Astrocyte (in vitro differentiated cells and primary cell): Measurements from ENCODE around the gene BBS12. TPM values are rescaled to one million over a fixed set of nuclear protein-coding genes. Genes with fewer than 3 reads are reported as not detected.
A peak's percentile ranks its signal among the peaks of the same experiment; 100 is the strongest.

Source experiments
- DNase-seq: peaks from one replicate; pipeline ENCODE4 v3.0.0-alpha.2; 2010; ENCODE audit warnings: low read depth
- FAIRE-seq: peaks from 2 replicates; lab custom pipeline; 2011; peaks lifted over from hg19 to GRCh38; lab: Jason Lieb, UNC
- H2AFZ ChIP-seq: 2 replicates; pipeline ENCODE4 v1.6.0; 2012; ENCODE audit warnings: low read depth, low read length, inconsistent platforms
- H3K27ac ChIP-seq: 2 replicates; pipeline ENCODE4 v1.5.1; 2011; ENCODE audit warnings: low read depth, low read length, inconsistent platforms
- H3K27me3 ChIP-seq: 2 replicates; pipeline ENCODE4 v1.6.0; 2011; ENCODE audit warnings: low read length, inconsistent platforms; ENCODE audit not compliant: insufficient read depth
- H3K36me3 ChIP-seq: 2 replicates; pipeline ENCODE4 v1.5.1; 2011; ENCODE audit warnings: low read length, inconsistent platforms; ENCODE audit not compliant: insufficient read depth
- H3K4me1 ChIP-seq: 2 replicates; pipeline ENCODE4 v1.5.1; 2011; ENCODE audit warnings: low read length, inconsistent platforms; ENCODE audit not compliant: insufficient read depth
- H3K4me2 ChIP-seq: 2 replicates; pipeline ENCODE4 v1.6.0; 2012; ENCODE audit warnings: low read length, inconsistent platforms
- H3K4me3 ChIP-seq: 2 replicates; pipeline ENCODE4 v1.5.1; 2011; ENCODE audit warnings: low read depth, mild to moderate bottlenecking, low read length, inconsistent platforms; ENCODE audit not compliant: insufficient read depth
- H3K79me2 ChIP-seq: 2 replicates; pipeline ENCODE4 v1.6.0; 2012; ENCODE audit warnings: mild to moderate bottlenecking, low read length, inconsistent platforms; ENCODE audit not compliant: insufficient read depth
- H3K9ac ChIP-seq: 2 replicates; pipeline ENCODE4 v1.6.0; 2012; ENCODE audit warnings: mild to moderate bottlenecking, low read length, inconsistent platforms
- H3K9me3 ChIP-seq: 2 replicates; pipeline ENCODE4 v1.5.1; 2012; ENCODE audit warnings: low read depth, mild to moderate bottlenecking, low read length, inconsistent platforms; ENCODE audit not compliant: insufficient read depth
- H4K20me1 ChIP-seq: 2 replicates; pipeline ENCODE4 v1.6.0; 2012; ENCODE audit warnings: low read length, inconsistent platforms; ENCODE audit not compliant: insufficient read depth
- H3K27ac Mint-ChIP-seq: one replicate; pipeline ENCODE4 v1.8.0; 2021; ENCODE audit warnings: mild to moderate bottlenecking, mixed read lengths; ENCODE audit not compliant: unreplicated experiment
- H3K27me3 Mint-ChIP-seq: one replicate; pipeline ENCODE4 v1.8.0; 2021; ENCODE audit warnings: low read depth, mixed read lengths; ENCODE audit not compliant: unreplicated experiment
- H3K36me3 Mint-ChIP-seq: one replicate; pipeline ENCODE4 v1.8.0; 2021; ENCODE audit warnings: low read depth, mixed read lengths; ENCODE audit not compliant: unreplicated experiment
- H3K4me1 Mint-ChIP-seq: one replicate; pipeline ENCODE4 v1.8.0; 2021; ENCODE audit warnings: low read depth, mixed read lengths; ENCODE audit not compliant: unreplicated experiment
- H3K4me3 Mint-ChIP-seq: one replicate; pipeline ENCODE4 v1.8.0; 2021; ENCODE audit warnings: mild to moderate bottlenecking, moderate library complexity, mixed read lengths; ENCODE audit not compliant: unreplicated experiment
- H3K9me3 Mint-ChIP-seq: one replicate; pipeline ENCODE4 v1.8.0; 2021; ENCODE audit warnings: mild to moderate bottlenecking, mixed read lengths; ENCODE audit not compliant: unreplicated experiment
- EZH2 ChIP-seq: IDR thresholded peaks from 2 replicates; pipeline ENCODE4 v1.6.1; 2012; ENCODE audit warnings: mild to moderate bottlenecking, low read length, inconsistent platforms; ENCODE audit not compliant: insufficient read depth
- total RNA-seq: library from RNA; stranded (reverse); gene quantifications from 2 replicates; pipeline ENCODE4 v1.2.1, GENCODE V29; 2021
- TF ChIP-seq, protein P1 (sequence below): IDR thresholded peaks from 2 replicates; pipeline ENCODE4 v1.5.1; 2011; ENCODE audit warnings: low read depth, mild to moderate bottlenecking, inconsistent platforms, low read length, moderate library complexity; ENCODE audit not compliant: insufficient read depth

Gene BBS12
- total RNA-seq, 1 donor from 2014 or later = 4.7 TPM

DNA sequence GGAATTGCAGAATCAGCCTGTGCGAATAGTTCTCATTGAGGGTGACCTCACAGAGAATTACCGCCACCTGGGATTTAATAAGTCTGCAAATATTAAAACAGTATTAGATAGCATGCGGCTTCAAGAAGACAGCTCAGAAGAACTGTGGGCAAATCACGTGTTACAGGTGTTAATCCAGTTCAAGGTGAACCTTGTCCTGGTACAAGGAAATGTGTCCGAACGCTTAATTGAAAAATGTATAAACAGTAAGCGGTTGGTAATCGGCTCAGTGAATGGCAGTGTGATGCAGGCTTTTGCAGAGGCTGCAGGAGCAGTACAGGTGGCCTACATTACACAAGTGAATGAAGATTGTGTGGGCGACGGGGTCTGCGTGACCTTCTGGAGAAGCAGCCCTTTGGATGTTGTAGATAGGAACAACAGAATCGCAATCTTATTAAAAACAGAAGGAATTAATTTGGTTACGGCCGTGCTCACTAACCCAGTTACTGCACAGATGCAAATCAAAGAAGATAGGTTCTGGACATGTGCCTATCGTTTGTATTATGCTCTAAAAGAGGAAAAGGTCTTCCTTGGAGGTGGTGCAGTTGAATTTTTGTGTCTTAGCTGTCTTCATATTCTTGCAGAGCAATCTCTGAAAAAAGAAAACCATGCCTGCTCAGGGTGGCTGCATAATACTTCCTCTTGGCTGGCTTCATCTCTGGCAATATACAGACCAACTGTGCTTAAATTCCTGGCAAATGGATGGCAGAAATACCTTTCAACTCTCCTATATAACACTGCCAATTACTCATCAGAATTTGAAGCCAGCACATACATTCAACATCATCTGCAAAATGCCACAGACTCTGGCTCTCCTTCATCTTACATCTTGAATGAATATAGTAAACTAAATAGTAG lies 10.7 kb downstream of the BBS12 start:
- no peak overlapping the region for H3K4me2 ChIP-seq
- peaks cover 10% of the 10 kb centered on the region for H3K4me1 ChIP-seq
- H3K9me3 Mint-ChIP-seq = no peaks in the 10 kb centered on the region
- no peak overlapping the region for H3K4me3 Mint-ChIP-seq
- no peaks in the 10 kb centered on the region for H4K20me1 ChIP-seq
- no peak overlapping the region for H3K9ac ChIP-seq
- TF ChIP-seq, protein P1, sequence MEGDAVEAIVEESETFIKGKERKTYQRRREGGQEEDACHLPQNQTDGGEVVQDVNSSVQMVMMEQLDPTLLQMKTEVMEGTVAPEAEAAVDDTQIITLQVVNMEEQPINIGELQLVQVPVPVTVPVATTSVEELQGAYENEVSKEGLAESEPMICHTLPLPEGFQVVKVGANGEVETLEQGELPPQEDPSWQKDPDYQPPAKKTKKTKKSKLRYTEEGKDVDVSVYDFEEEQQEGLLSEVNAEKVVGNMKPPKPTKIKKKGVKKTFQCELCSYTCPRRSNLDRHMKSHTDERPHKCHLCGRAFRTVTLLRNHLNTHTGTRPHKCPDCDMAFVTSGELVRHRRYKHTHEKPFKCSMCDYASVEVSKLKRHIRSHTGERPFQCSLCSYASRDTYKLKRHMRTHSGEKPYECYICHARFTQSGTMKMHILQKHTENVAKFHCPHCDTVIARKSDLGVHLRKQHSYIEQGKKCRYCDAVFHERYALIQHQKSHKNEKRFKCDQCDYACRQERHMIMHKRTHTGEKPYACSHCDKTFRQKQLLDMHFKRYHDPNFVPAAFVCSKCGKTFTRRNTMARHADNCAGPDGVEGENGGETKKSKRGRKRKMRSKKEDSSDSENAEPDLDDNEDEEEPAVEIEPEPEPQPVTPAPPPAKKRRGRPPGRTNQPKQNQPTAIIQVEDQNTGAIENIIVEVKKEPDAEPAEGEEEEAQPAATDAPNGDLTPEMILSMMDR = no peak
- no peak for TF ChIP-seq EZH2
- DNase-seq (no peak), FAIRE-seq (no peak)
- H3K27ac Mint-ChIP-seq = no peak overlapping the region
- H3K27me3 ChIP-seq = no peaks in the 10 kb centered on the region
- H3K36me3 ChIP-seq = no peaks in the 10 kb centered on the region
- no peak overlapping the region for H3K4me3 ChIP-seq
- H3K9me3 ChIP-seq = no peaks in the 10 kb centered on the region
- H3K36me3 Mint-ChIP-seq = peaks cover 9% of the 10 kb centered on the region
- no peaks in the 10 kb centered on the region for H3K27me3 Mint-ChIP-seq
- H3K4me1 Mint-ChIP-seq = peaks cover 26% of the 10 kb centered on the region
- H3K79me2 ChIP-seq = no peaks in the 10 kb centered on the region
- H2AFZ ChIP-seq = no peak overlapping the region
- no peak overlapping the region for H3K27ac ChIP-seq

- TF ChIP-seq EZH2 = no peak
- TF ChIP-seq, protein P1 = no peak
- no peak for FAIRE-seq
- Histone ChIP-seq H3K27ac (no peak overlapping the region), H3K9ac (no peak overlapping the region), H3K9me3 (no peaks in the 10 kb centered on the region), H2AFZ (no peak overlapping the region), H3K4me3 (no peak overlapping the region), H3K4me2 (no peak overlapping the region), H3K79me2 (no peaks in the 10 kb centered on the region), H3K4me1 (peaks cover 5% of the 10 kb centered on the region), H3K36me3 (no peaks in the 10 kb centered on the region), H4K20me1 (no peaks in the 10 kb centered on the region), H3K27me3 (no peaks in the 10 kb centered on the region)
- H3K4me3 Mint-ChIP-seq = no peak overlapping the region
- H3K27me3 Mint-ChIP-seq = no peaks in the 10 kb centered on the region
- peaks cover 7% of the 10 kb centered on the region for H3K36me3 Mint-ChIP-seq
- peak; percentile 10 for DNase-seq
- no peak overlapping the region for H3K27ac Mint-ChIP-seq
- H3K4me1 Mint-ChIP-seq = peaks cover 21% of the 10 kb centered on the region
- no peaks in the 10 kb centered on the region for H3K9me3 Mint-ChIP-seq
These were observed 11.7 kb downstream of the BBS12 start for GRCh38 chr4:122744229-122744628.

- H3K27me3 ChIP-seq = no peaks in the 10 kb centered on the region
- H3K36me3 Mint-ChIP-seq = peaks cover 7% of the 10 kb centered on the region
- H3K9ac ChIP-seq = no peak overlapping the region
- H3K4me1 Mint-ChIP-seq = peaks cover 16% of the 10 kb centered on the region
- no peaks in the 10 kb centered on the region for H3K4me1 ChIP-seq
- TF ChIP-seq, protein P1 = no peak
- TF ChIP-seq EZH2 = no peak
- no peak overlapping the region for H3K27ac ChIP-seq
- no peak overlapping the region for H2AFZ ChIP-seq
- DNase-seq (no peak), FAIRE-seq (no peak)
- no peaks in the 10 kb centered on the region for H3K9me3 ChIP-seq
- peaks cover 3% of the 10 kb centered on the region for H3K9me3 Mint-ChIP-seq
- no peak overlapping the region for H3K4me3 ChIP-seq
- H3K27me3 Mint-ChIP-seq = no peaks in the 10 kb centered on the region
- H3K36me3 ChIP-seq = no peaks in the 10 kb centered on the region
- no peak overlapping the region for H3K27ac Mint-ChIP-seq
- no peak overlapping the region for H3K4me2 ChIP-seq
- no peaks in the 10 kb centered on the region for H3K79me2 ChIP-seq
- H4K20me1 ChIP-seq = no peaks in the 10 kb centered on the region
- H3K4me3 Mint-ChIP-seq = no peak overlapping the region
These were observed 14.0 kb downstream of the BBS12 start for GRCh38 chr4:122746485-122746965.
